Stomach (tissue), 9 donors: Measurements from ENCODE around the gene LILRB3. TPM values are rescaled to one million over a fixed set of nuclear protein-coding genes. Genes with fewer than 3 reads are reported as not detected.

Experiments
- DNase-seq, 2 donors: peaks; one replicate each; pipeline versions ENCODE4 v3.0.0 to v3.0.0-alpha.2; 2013 to 2019
- H3K27ac ChIP-seq, 5 donors: fragments of 200-600 bp in 4 of 5; sonication (generic) in 4 of 5; one replicate each; pipeline ENCODE4 v1.5.1; 2013 to 2019; ENCODE audit warnings: mild to moderate bottlenecking in 1 of 5, moderate library complexity in 1 of 5
- H3K27me3 ChIP-seq, 3 donors: fragments of 200-600 bp; sonication (generic); one replicate each; pipeline ENCODE4 v1.5.1; 2017 to 2019; ENCODE audit warnings: mixed run types in 1 of 3
- H3K36me3 ChIP-seq, 4 donors: fragments of 200-600 bp; sonication (generic); 1 replicate in 3 of 4; 2 replicates in 1 of 4; pipeline ENCODE4 v1.5.1; 2016 to 2019
- H3K4me1 ChIP-seq, 4 donors: fragments of 200-600 bp; sonication (generic); one replicate each; pipeline ENCODE4 v1.5.1; 2016 to 2019
- H3K4me3 ChIP-seq, 4 donors: fragments of 200-600 bp; sonication (generic) in 3 of 4; one replicate each; pipeline ENCODE4 v1.5.1; 2016 to 2019; ENCODE audit warnings: mild to moderate bottlenecking in 1 of 4
- H3K9me3 ChIP-seq, 4 donors: fragments of 200-600 bp; sonication (generic); one replicate each; pipeline ENCODE4 v1.5.1; 2016 to 2019
- CTCF ChIP-seq, 7 experiments: fragments of 450-650 bp in 4 of 7; fragments of 200-600 bp in 3 of 7; sonication (generic) in 3 of 7; IDR thresholded peaks; one replicate each; pipeline ENCODE4 v1.5.1; 2016 to 2019; ENCODE audit warnings: antibody characterized with exemption in 7 of 7, control low read depth in 2 of 7, mild to moderate bottlenecking in 1 of 7
- EP300 ChIP-seq: sonication (generic); formaldehyde crosslinking; IDR thresholded peaks from one replicate; pipeline ENCODE4 v1.6.1; 2017; ENCODE audit warnings: antibody characterized with exemption
- POLR2A ChIP-seq, 4 donors: fragments of 450-650 bp; IDR thresholded peaks; one replicate each; pipeline ENCODE4 v1.6.1; 2016; ENCODE audit warnings: antibody characterized with exemption in 4 of 4, control low read depth in 2 of 4, mild to moderate bottlenecking in 1 of 4, moderate library complexity in 1 of 4
- POLR2AphosphoS5 ChIP-seq, 3 donors: sonication (generic); formaldehyde crosslinking; IDR thresholded peaks; one replicate each; pipeline ENCODE4 v1.6.1; 2016; ENCODE audit warnings: antibody characterized with exemption in 3 of 3
- WGBS, 5 donors: extraction: QIAGEN DNeasy Blood & Tissue Kit in 3 of 5; methylation state at CpG; one replicate each; pipeline versions ENCODE4 v1.1.5 to v1.1.7; 2013 to 2018; 5-methylcytosine and 5-hydroxymethylcytosine counted together
- intact Hi-C: fragments of 100-400 bp; cut with DNase I; formaldehyde crosslinking; loops from one replicate; pipeline ENCODE4 v1.15.1; 2023; ENCODE audit warnings: low total_unique reads
- polyA plus RNA-seq, 3 donors: library from polyadenylated mRNA; stranded (reverse); fragments of 200-250 nt; gene quantifications; one replicate each; pipeline ENCODE4 v1.2.3, GENCODE V29; 2013
- total RNA-seq, 5 donors: library from RNA; depleted of rRNA; stranded (reverse); fragments of >200 nt; gene quantifications; one replicate each; pipeline versions ENCODE4 v1.1.0 to v1.2.3, GENCODE V29; 2014 to 2016
- donor health status: healthy with polysubstance abuse.
- donor health status: Bipolar disorder and iron deficiency.
- donor health status: healthy.

The LILRB3 gene
- total and polyA plus RNA-seq, 8 donors: 0.89 to 74.7 (median 2.5) TPM; not detected in 1

- Histone ChIP-seq H3K4me3 (peak overlapping the region in 1 of 4 donors; percentile 15), H3K36me3 (no peaks in the 10 kb centered on the region), H3K4me1 (no peaks in the 10 kb centered on the region), H3K27ac (no peak overlapping the region), H3K9me3 (no peaks in the 10 kb centered on the region), H3K27me3 (peaks cover 0 to 62% (median 40%) of the 10 kb centered on the region in 3 donors)
- intact Hi-C loops: no loop called here
- WGBS, 5 donors: 49 to 72% (median 58%) methylated on average over 10 to 26 of the region's 26 CpGs
- TF ChIP-seq POLR2A (IDR thresholded peaks at IDR 0.05): no peak
- no peak for TF ChIP-seq EP300
- no peak for TF ChIP-seq POLR2AphosphoS5 (IDR thresholded peaks at IDR 0.05)
- no peak for TF ChIP-seq CTCF (IDR thresholded peaks at IDR 0.05)
- no peak for DNase-seq
Measured at GRCh38 chr19:54255105-54255775, 32.4 kb upstream of the LILRB3 start.

- Histone ChIP-seq H3K4me1 (no peaks in the 10 kb centered on the region), H3K27me3 (peaks cover 0 to 70% (median 40%) of the 10 kb centered on the region in 3 donors)
Measured at GRCh38 chr19:54254195-54254906, 31.5 kb upstream of the LILRB3 start.

GRCh38 chr19:54253331-54254194 is 30.8 kb upstream of the LILRB3 start:
- 46 to 61% (median 57%) methylated on average over 7 to 23 of the region's 23 CpGs for WGBS, 5 donors
- DNase-seq: no peak

More at GRCh38 chr19:54254195-54254906, 31.5 kb upstream of the LILRB3 start:
- H3K27ac ChIP-seq: no peak overlapping the region
- intact Hi-C loops: no loop called here
- WGBS, 5 donors: 44 to 53% (median 49%) methylated on average over 15 to 17 of the region's 17 CpGs
- H3K9me3 ChIP-seq: no peaks in the 10 kb centered on the region
- DNase-seq: no peak
- H3K36me3 ChIP-seq: no peaks in the 10 kb centered on the region
- TF ChIP-seq CTCF (IDR thresholded peaks at IDR 0.05) (no peak), POLR2AphosphoS5 (IDR thresholded peaks at IDR 0.05) (no peak), EP300 (no peak), POLR2A (IDR thresholded peaks at IDR 0.05) (no peak)
- H3K4me3 ChIP-seq: no peak overlapping the region

More at GRCh38 chr19:54253331-54254194, 30.8 kb upstream of the LILRB3 start:
- TF ChIP-seq POLR2A (IDR thresholded peaks at IDR 0.05) (no peak), CTCF (IDR thresholded peaks at IDR 0.05) (no peak), POLR2AphosphoS5 (IDR thresholded peaks at IDR 0.05) (no peak), EP300 (no peak)
- H3K4me3 ChIP-seq: no peak overlapping the region
- peaks cover 0 to 72% (median 40%) of the 10 kb centered on the region in 3 donors for H3K27me3 ChIP-seq
- H3K27ac ChIP-seq: no peak overlapping the region
- no peaks in the 10 kb centered on the region for H3K36me3 ChIP-seq
- no peaks in the 10 kb centered on the region for H3K9me3 ChIP-seq
- peaks cover 0 to 2% (median 0%) of the 10 kb centered on the region in 4 donors for H3K4me1 ChIP-seq
- intact Hi-C loops: no loop called here
